Activated T-cell treated with anti-CD3 and anti-CD28 coated beads, Interleukin-2, amount 50 U/mL, for 1 hour (primary cell): ENCODE results near the gene TLR5.

Source experiments
- DNase-seq: peaks from one replicate; pipeline ENCODE4 v3.0.0-alpha.2; 2020

The TLR5 gene

GRCh38 chr1:223147873-223148272 lies 4.8 kb upstream of the TLR5 start:
- no peak for DNase-seq

GRCh38 chr1:223147409-223147808 lies 4.4 kb upstream of the TLR5 start:
- no peak for DNase-seq

- DNase-seq = no peak
Measured at GRCh38 chr1:223146745-223147144, 3.7 kb upstream of the TLR5 start.

GRCh38 chr1:223144914-223145313 lies 1.9 kb upstream of the TLR5 start:
- no peak for DNase-seq

GRCh38 chr1:223144431-223144830 lies 1.4 kb upstream of the TLR5 start:
- DNase-seq = no peak

- DNase-seq = peak; percentile 50
Measured at GRCh38 chr1:223143537-223144248, 645 bp upstream of the TLR5 start.

- DNase-seq = no peak
Measured at GRCh38 chr1:223142269-223142668, 779 bp downstream of the TLR5 start.

- DNase-seq = no peak
Measured at GRCh38 chr1:223140611-223141405, 2.2 kb downstream of the TLR5 start.

GRCh38 chr1:223137455-223138085 lies 5.5 kb downstream of the TLR5 start:
- no peak for DNase-seq

GRCh38 chr1:223136086-223136485 lies 7.0 kb downstream of the TLR5 start:
- DNase-seq = no peak

GRCh38 chr1:223135176-223135942 lies 7.7 kb downstream of the TLR5 start:
- no peak for DNase-seq

- DNase-seq = peak; percentile 79
Measured at GRCh38 chr1:223133824-223134435, 9.1 kb downstream of the TLR5 start.

GRCh38 chr1:223133306-223133823 lies 9.7 kb downstream of the TLR5 start:
- no peak for DNase-seq

GRCh38 chr1:223129229-223129901 lies 13.7 kb downstream of the TLR5 start:
- peak; percentile 72 for DNase-seq

- DNase-seq = no peak
Measured at GRCh38 chr1:223126741-223127140, 16.3 kb downstream of the TLR5 start.

- DNase-seq = no peak
Measured at GRCh38 chr1:223125766-223126165, 17.3 kb downstream of the TLR5 start.

GRCh38 chr1:223123011-223123610 lies 19.9 kb downstream of the TLR5 start:
- DNase-seq = no peak

- DNase-seq = no peak
Measured at GRCh38 chr1:223118418-223118817, 24.6 kb downstream of the TLR5 start.

- DNase-seq = no peak
Measured at GRCh38 chr1:223116950-223117349, 26.1 kb downstream of the TLR5 start.

GRCh38 chr1:223114871-223115270 lies 28.2 kb downstream of the TLR5 start:
- no peak for DNase-seq

GRCh38 chr1:223110952-223111351 lies 32.1 kb downstream of the TLR5 start:
- DNase-seq = no peak
